Gastroesophageal sphincter (tissue), 3 donors: ENCODE results near the gene GBP5.

Experiments
- POLR2A ChIP-seq, 2 donors: fragments of 450-650 bp; IDR thresholded peaks; one replicate each; pipeline ENCODE4 v1.6.1; 2017; ENCODE audit warnings: antibody characterized with exemption in 2 of 2, mild to moderate bottlenecking in 2 of 2, moderate library complexity in 1 of 2
- POLR2AphosphoS5 ChIP-seq: sonication (generic); formaldehyde crosslinking; IDR thresholded peaks from one replicate; pipeline ENCODE4 v1.6.1; 2017; ENCODE audit warnings: antibody characterized with exemption
- TF ChIP-seq, protein P1 (sequence below), 4 experiments: fragments of 200-600 bp in 2 of 4; fragments of 450-650 bp in 2 of 4; sonication (generic) in 1 of 4; IDR thresholded peaks; one replicate each; pipeline ENCODE4 v1.5.1; 2017 to 2019; ENCODE audit warnings: antibody characterized with exemption in 4 of 4, mild to moderate bottlenecking in 2 of 4, moderate library complexity in 2 of 4

DNA sequence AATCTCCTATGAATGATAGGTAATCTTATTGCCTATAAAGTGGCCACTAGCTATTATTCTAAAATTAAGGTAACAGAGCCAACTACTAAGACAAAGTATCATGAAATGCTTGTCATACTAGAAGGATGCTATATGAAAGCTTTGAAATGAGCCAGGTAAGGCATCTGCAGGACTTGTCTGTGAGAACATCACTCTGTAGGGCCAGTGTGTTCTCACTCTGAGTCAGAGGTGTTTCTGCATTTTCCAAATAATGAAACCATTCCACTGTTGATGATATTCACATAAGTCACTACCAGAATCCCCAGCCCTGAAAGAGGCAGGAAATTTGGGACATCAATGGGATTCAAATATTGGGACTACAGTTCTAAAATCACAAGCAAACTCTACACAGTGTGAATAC, 25.8 kb upstream of the GBP5 start:
- TF ChIP-seq, protein P1, sequence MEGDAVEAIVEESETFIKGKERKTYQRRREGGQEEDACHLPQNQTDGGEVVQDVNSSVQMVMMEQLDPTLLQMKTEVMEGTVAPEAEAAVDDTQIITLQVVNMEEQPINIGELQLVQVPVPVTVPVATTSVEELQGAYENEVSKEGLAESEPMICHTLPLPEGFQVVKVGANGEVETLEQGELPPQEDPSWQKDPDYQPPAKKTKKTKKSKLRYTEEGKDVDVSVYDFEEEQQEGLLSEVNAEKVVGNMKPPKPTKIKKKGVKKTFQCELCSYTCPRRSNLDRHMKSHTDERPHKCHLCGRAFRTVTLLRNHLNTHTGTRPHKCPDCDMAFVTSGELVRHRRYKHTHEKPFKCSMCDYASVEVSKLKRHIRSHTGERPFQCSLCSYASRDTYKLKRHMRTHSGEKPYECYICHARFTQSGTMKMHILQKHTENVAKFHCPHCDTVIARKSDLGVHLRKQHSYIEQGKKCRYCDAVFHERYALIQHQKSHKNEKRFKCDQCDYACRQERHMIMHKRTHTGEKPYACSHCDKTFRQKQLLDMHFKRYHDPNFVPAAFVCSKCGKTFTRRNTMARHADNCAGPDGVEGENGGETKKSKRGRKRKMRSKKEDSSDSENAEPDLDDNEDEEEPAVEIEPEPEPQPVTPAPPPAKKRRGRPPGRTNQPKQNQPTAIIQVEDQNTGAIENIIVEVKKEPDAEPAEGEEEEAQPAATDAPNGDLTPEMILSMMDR (IDR thresholded peaks at IDR 0.05) = no peak
- TF ChIP-seq POLR2A (IDR thresholded peaks at IDR 0.05) (no peak), POLR2AphosphoS5 (no peak)
